GM12892 (cell line): ENCODE data around the gene BLOC1S3.
A peak's percentile ranks its signal among the peaks of the same experiment; 100 is the strongest.

ENCODE experiments used
- DNase-seq: peaks from one replicate; pipeline ENCODE4 v3.0.0; 2011; ENCODE audit not compliant: insufficient read length
- FAIRE-seq: peaks from 2 replicates; lab custom pipeline; 2011; peaks lifted over from hg19 to GRCh38; lab: Jason Lieb, UNC
- POLR2A ChIP-seq: IDR thresholded peaks from 2 replicates; pipeline ENCODE4 v1.6.1; 2011; ENCODE audit warnings: low read depth, low read length, control low read depth
- POLR2AphosphoS5 ChIP-seq: IDR thresholded peaks from 2 replicates; pipeline ENCODE4 v1.6.1; 2011; ENCODE audit warnings: low read depth, low read length, control low read depth
- TAF1 ChIP-seq: IDR thresholded peaks from 2 replicates; pipeline ENCODE4 v1.6.1; 2011; ENCODE audit warnings: low read depth, mild to moderate bottlenecking, control low read depth, low read length, borderline replicate concordance

The BLOC1S3 gene

GRCh38 chr19:45168767-45169351 is 9.7 kb upstream of the BLOC1S3 start:
- FAIRE-seq: no peak
- TF ChIP-seq POLR2AphosphoS5: no peak
- TF ChIP-seq TAF1: no peak
- no peak for TF ChIP-seq POLR2A
- DNase-seq: no peak

- TF ChIP-seq POLR2AphosphoS5 (no peak), TAF1 (no peak), POLR2A (no peak)
- FAIRE-seq (no peak), DNase-seq (no peak)
Observed at GRCh38 chr19:45169602-45170001, 9.0 kb upstream of the BLOC1S3 start.

GRCh38 chr19:45170146-45171106 is 8.2 kb upstream of the BLOC1S3 start:
- TF ChIP-seq TAF1 (no peak), POLR2AphosphoS5 (no peak), POLR2A (no peak)
- DNase-seq: no peak
- FAIRE-seq: no peak

DNA sequence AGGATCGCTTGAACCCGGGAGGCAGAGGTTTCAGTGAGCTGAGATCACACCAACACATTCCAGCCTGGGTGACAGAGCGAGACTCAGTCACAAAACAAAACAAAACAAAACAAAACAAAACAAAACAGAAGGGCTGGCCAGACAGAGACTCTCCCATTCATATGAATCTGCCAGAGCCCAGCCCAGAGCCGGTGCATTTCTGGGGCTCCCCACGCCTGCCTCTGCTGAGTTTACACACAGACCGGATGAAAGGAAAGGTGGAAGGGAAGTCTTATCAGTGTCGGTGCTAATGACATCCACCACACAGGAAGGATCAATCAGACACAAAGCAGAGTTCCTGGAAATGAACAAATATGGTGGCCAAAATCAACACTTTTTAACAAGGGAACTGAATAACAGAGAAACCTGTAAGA is 7.4 kb upstream of the BLOC1S3 start:
- DNase-seq (no peak), FAIRE-seq (no peak)
- TF ChIP-seq POLR2AphosphoS5: no peak
- TF ChIP-seq TAF1: no peak

DNA sequence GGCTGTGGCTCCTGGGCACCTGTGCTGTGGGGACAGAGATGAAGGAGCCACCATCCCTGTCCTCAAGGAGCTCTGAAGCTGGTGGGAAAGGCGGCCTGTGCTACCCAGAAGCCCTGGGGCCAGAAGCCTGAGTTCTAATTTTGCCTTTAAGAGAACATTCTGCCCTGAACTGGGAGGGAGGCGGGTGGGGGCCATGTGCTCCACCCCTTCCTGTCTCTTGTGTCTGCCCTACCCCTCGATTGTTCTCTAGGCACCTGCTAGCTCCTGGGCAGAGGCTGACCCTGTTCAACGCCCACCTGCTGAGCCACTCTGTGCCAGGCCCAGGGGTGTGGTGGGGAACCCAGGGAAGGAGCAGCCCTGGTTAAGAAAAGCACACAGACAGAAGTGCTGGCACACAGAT is 6.4 kb upstream of the BLOC1S3 start:
- DNase-seq: no peak
- FAIRE-seq: peak; percentile 38
- TF ChIP-seq POLR2A (no peak), TAF1 (no peak), POLR2AphosphoS5 (no peak)

- no peak for TF ChIP-seq POLR2A
- no peak for TF ChIP-seq TAF1
- no peak for DNase-seq
Observed at GRCh38 chr19:45172611-45173208, 5.9 kb upstream of the BLOC1S3 start.

GRCh38 chr19:45173816-45174215 is 4.8 kb upstream of the BLOC1S3 start:
- FAIRE-seq (no peak), DNase-seq (no peak)
- no peak for TF ChIP-seq POLR2A
- TF ChIP-seq POLR2AphosphoS5: no peak

More at GRCh38 chr19:45172611-45173208, 5.9 kb upstream of the BLOC1S3 start:
- FAIRE-seq: no peak

GRCh38 chr19:45175515-45176345 is 2.9 kb upstream of the BLOC1S3 start:
- FAIRE-seq (no peak), DNase-seq (no peak)
- TF ChIP-seq POLR2A (no peak), POLR2AphosphoS5 (no peak), TAF1 (no peak)

DNA sequence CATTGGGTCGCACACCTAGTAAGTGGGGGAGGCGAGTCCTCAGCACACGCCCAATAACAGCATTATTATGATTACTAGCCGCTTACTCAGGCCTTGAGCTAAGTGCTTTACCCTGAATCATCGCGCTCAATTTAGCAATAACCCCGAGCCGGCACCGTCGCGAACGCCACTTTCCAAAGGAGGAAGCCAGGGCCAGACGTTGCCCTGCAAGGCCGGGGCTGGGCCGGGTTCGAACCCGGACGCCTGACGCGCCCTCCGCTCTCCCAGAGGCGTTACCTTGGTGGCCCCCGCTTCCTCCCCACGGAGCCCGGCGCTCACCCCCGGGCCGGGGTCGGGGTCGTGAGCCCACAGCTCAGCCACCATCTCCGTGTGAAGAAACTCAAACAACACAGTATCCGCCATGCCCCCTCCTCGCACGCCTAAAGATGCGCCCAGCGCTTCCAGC is 745 bp upstream of the BLOC1S3 start, which contains the start of gene TRAPPC6A:
TSS of gene TRAPPC6A (minus strand) at position 421 of the 445 bp plus-strand sequence. CDS start at position 402, 19 bp downstream.
- FAIRE-seq (no peak), DNase-seq (no peak)
- TF ChIP-seq POLR2AphosphoS5 (no peak), TAF1 (peak; percentile 76), POLR2A (peak; percentile 62)

DNA sequence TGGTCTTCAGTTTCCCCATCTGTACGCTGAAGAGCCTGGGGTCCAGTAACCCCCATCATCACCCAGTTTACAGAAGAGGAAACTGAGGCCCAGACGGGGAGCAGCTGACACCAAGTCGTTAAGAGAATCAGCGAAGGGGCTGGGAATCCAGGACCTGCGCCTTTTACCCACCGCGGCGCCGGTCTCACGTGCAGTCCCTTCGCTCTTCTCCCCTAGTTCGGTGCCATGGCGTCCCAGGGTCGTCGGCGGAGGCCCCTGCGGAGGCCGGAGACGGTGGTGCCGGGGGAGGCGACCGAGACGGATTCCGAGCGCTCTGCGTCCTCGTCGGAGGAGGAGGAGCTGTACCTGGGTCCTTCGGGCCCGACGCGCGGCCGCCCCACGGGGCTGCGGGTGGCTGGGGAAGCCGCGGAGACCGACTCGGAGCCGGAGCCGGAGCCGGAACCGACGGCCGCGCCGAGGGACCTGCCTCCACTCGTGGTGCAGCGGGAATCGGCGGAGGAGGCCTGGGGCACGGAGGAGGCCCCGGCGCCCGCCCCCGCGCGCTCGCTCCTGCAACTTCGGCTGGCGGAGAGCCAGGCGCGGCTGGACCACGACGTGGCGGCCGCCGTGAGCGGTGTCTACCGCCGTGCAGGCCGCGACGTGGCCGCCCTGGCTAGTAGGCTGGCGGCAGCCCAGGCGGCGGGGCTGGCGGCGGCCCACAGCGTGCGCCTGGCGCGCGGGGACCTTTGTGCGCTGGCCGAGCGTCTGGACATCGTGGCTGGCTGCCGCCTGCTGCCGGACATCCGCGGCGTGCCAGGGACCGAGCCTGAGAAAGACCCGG is 698 bp downstream of the BLOC1S3 start:
- no peak for DNase-seq
- FAIRE-seq: no peak
- no peak for TF ChIP-seq POLR2A
- no peak for TF ChIP-seq TAF1
- no peak for TF ChIP-seq POLR2AphosphoS5
